ENCODE measurements around the gene TCN2.

TCN2 gene

GRCh38 chr22:30640361-30640760, 33.4 kb downstream of the TCN2 start:
- Histone ChIP-seq H3K9ac (ENCODE audit: low read depth, low read length) (no peak overlapping the region), H2AFZ (ENCODE audit: low read depth, low read length) (no peak overlapping the region), H4K20me1 (ENCODE audit: insufficient read depth, low read length) (no peaks in the 10 kb centered on the region), H3K4me1 (ENCODE audit: insufficient read depth, low read length) (peaks cover 17% of the 10 kb centered on the region), H3K9me3 (ENCODE audit: insufficient read depth, low read length, severe bottlenecking) (no peaks in the 10 kb centered on the region), H3K79me2 (ENCODE audit: insufficient read depth, low read length) (no peaks in the 10 kb centered on the region), H3K4me2 (ENCODE audit: insufficient read depth, low read length) (no peak overlapping the region), H3K27ac (ENCODE audit: low read length) (no peak overlapping the region), H3K27me3 (ENCODE audit: insufficient read depth, low read length, poor library complexity) (no peaks in the 10 kb centered on the region), H3K36me3 (ENCODE audit: insufficient read depth, low read length) (no peaks in the 10 kb centered on the region), H3K4me3 (ENCODE audit: low read depth in 1 of 2, low read length in 2 of 2) (no peak overlapping the region)
- ATAC-seq (ENCODE audit: insufficient read depth, low read depth) (no peak), DNase-seq (no peak)
- TF ChIP-seq EZH2 (IDR thresholded peaks at IDR 0.05; ENCODE audit: borderline replicate concordance, low read depth, low read length, severe bottlenecking), result no peak

- no peaks in the 10 kb centered on the region for H3K27me3 ChIP-seq (ENCODE audit: insufficient read depth, low read length, poor library complexity)
- H3K9ac ChIP-seq (ENCODE audit: low read depth, low read length), result no peak overlapping the region
- H3K79me2 ChIP-seq (ENCODE audit: insufficient read depth, low read length), result no peaks in the 10 kb centered on the region
- H3K9me3 ChIP-seq (ENCODE audit: insufficient read depth, low read length, severe bottlenecking), result no peaks in the 10 kb centered on the region
- TF ChIP-seq, protein P1, sequence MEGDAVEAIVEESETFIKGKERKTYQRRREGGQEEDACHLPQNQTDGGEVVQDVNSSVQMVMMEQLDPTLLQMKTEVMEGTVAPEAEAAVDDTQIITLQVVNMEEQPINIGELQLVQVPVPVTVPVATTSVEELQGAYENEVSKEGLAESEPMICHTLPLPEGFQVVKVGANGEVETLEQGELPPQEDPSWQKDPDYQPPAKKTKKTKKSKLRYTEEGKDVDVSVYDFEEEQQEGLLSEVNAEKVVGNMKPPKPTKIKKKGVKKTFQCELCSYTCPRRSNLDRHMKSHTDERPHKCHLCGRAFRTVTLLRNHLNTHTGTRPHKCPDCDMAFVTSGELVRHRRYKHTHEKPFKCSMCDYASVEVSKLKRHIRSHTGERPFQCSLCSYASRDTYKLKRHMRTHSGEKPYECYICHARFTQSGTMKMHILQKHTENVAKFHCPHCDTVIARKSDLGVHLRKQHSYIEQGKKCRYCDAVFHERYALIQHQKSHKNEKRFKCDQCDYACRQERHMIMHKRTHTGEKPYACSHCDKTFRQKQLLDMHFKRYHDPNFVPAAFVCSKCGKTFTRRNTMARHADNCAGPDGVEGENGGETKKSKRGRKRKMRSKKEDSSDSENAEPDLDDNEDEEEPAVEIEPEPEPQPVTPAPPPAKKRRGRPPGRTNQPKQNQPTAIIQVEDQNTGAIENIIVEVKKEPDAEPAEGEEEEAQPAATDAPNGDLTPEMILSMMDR (IDR thresholded peaks at IDR 0.05; ENCODE audit: borderline replicate concordance, extremely low read depth, low read length, poor library complexity, severe bottlenecking), result no peak
- no peak for TF ChIP-seq EZH2 (IDR thresholded peaks at IDR 0.05; ENCODE audit: borderline replicate concordance, low read depth, low read length, severe bottlenecking)
- no peak overlapping the region for H3K4me2 ChIP-seq (ENCODE audit: insufficient read depth, low read length)
- H3K36me3 ChIP-seq (ENCODE audit: insufficient read depth, low read length), result no peaks in the 10 kb centered on the region
- H4K20me1 ChIP-seq (ENCODE audit: insufficient read depth, low read length), result no peaks in the 10 kb centered on the region
- H3K4me1 ChIP-seq (ENCODE audit: insufficient read depth, low read length), result peaks cover 11% of the 10 kb centered on the region
- H2AFZ ChIP-seq (ENCODE audit: low read depth, low read length), result no peak overlapping the region
- no peak overlapping the region for H3K27ac ChIP-seq (ENCODE audit: low read length)
- no peak for DNase-seq
- H3K4me3 ChIP-seq (ENCODE audit: low read depth in 1 of 2, low read length in 2 of 2), result no peak overlapping the region
- ATAC-seq (ENCODE audit: insufficient read depth, low read depth), result no peak
Measured at GRCh38 chr22:30640839-30641430, 34.0 kb downstream of the TCN2 start.

DNA sequence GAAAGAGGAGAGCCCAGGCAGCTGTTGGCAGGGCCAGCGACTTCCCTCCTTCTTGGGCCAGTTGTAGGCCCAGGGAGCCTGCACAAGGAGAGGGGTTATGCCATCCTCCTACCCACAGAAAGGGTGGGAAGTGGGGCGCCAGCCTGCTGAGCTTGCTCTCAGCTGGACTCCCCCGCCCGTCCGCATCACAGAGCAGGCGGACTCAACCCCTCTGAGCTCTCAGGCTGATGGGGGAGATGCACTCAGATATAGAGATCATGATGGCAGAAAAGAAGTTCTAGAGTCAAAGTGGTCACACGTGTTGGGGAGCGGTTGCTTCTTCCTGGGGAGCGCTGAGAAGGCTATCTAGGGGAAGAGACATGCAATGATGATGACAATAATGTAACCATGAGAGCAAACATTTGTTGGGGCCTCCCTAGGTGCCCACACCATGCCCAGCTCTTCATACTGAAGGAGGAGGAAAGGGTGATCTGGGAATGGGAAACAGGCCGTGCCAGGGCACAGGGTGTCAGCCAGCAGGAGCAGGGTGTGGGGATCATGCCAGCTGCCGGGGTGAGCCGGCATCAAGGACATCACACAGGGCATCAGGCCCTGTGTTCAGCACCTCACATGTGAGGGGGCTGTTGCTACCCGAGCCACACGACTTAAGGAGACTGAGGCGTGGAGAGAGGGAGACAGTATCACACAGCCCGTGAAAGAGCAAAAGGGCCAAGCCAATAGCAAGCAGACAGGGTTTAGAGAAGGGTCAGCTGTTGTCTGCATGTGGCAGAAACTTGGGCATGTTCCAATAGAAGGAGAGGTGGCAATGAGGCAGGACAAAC, 36.3 kb downstream of the TCN2 start:
- H3K27ac ChIP-seq (ENCODE audit: low read length), result no peak overlapping the region
- H4K20me1 ChIP-seq (ENCODE audit: insufficient read depth, low read length), result no peaks in the 10 kb centered on the region
- no peak overlapping the region for H2AFZ ChIP-seq (ENCODE audit: low read depth, low read length)
- no peak overlapping the region for H3K4me2 ChIP-seq (ENCODE audit: insufficient read depth, low read length)
- H3K4me1 ChIP-seq (ENCODE audit: insufficient read depth, low read length), result no peaks in the 10 kb centered on the region
- no peak overlapping the region for H3K4me3 ChIP-seq (ENCODE audit: low read depth in 1 of 2, low read length in 2 of 2)
- H3K27me3 ChIP-seq (ENCODE audit: insufficient read depth, low read length, poor library complexity), result no peaks in the 10 kb centered on the region
- no peaks in the 10 kb centered on the region for H3K36me3 ChIP-seq (ENCODE audit: insufficient read depth, low read length)
- no peak; the same call in 2 of the 3 replicates for ATAC-seq (ENCODE audit: insufficient read depth, low read depth)
- no peak overlapping the region for H3K9ac ChIP-seq (ENCODE audit: low read depth, low read length)
- TF ChIP-seq, protein P1 (IDR thresholded peaks at IDR 0.05; ENCODE audit: borderline replicate concordance, extremely low read depth, low read length, poor library complexity, severe bottlenecking), result no peak
- no peak for TF ChIP-seq EZH2 (IDR thresholded peaks at IDR 0.05; ENCODE audit: borderline replicate concordance, low read depth, low read length, severe bottlenecking)
- no peak for DNase-seq
- H3K9me3 ChIP-seq (ENCODE audit: insufficient read depth, low read length, severe bottlenecking), result no peaks in the 10 kb centered on the region
- H3K79me2 ChIP-seq (ENCODE audit: insufficient read depth, low read length), result no peaks in the 10 kb centered on the region

GRCh38 chr22:30646518-30647160, 39.7 kb downstream of the TCN2 start:
- DNase-seq (no peak), ATAC-seq (ENCODE audit: insufficient read depth, low read depth) (no peak)
- no peak overlapping the region for H2AFZ ChIP-seq (ENCODE audit: low read depth, low read length)
- no peak overlapping the region for H3K4me3 ChIP-seq (ENCODE audit: low read depth in 1 of 2, low read length in 2 of 2)
- H3K4me2 ChIP-seq (ENCODE audit: insufficient read depth, low read length), result no peak overlapping the region
- no peaks in the 10 kb centered on the region for H3K79me2 ChIP-seq (ENCODE audit: insufficient read depth, low read length)
- H3K27me3 ChIP-seq (ENCODE audit: insufficient read depth, low read length, poor library complexity), result no peaks in the 10 kb centered on the region
- no peaks in the 10 kb centered on the region for H3K36me3 ChIP-seq (ENCODE audit: insufficient read depth, low read length)
- H3K9me3 ChIP-seq (ENCODE audit: insufficient read depth, low read length, severe bottlenecking), result no peaks in the 10 kb centered on the region
- no peak for TF ChIP-seq EZH2 (IDR thresholded peaks at IDR 0.05; ENCODE audit: borderline replicate concordance, low read depth, low read length, severe bottlenecking)
- TF ChIP-seq, protein P1 (IDR thresholded peaks at IDR 0.05; ENCODE audit: borderline replicate concordance, extremely low read depth, low read length, poor library complexity, severe bottlenecking), result no peak
- no peak overlapping the region for H3K27ac ChIP-seq (ENCODE audit: low read length)
- H3K4me1 ChIP-seq (ENCODE audit: insufficient read depth, low read length), result no peaks in the 10 kb centered on the region
- no peak overlapping the region for H3K9ac ChIP-seq (ENCODE audit: low read depth, low read length)
- H4K20me1 ChIP-seq (ENCODE audit: insufficient read depth, low read length), result no peaks in the 10 kb centered on the region

All from DND-41 (cell line).